Endothelial cell of umbilical vein (primary cell): ENCODE data around the gene IL10.

ENCODE experiments used
- CTCF ChIP-seq, 2 donors: IDR thresholded peaks; 1 replicate in 1 of 2; 2 replicates in 1 of 2; pipeline ENCODE4 v1.5.1; 2011; ENCODE audit warnings: low read length in 2 of 2, mild to moderate bottlenecking in 2 of 2, moderate library complexity in 2 of 2, control low read depth in 1 of 2, inconsistent platforms in 1 of 2, low read depth in 1 of 2; ENCODE audit not compliant: insufficient read depth in 1 of 2; ENCODE audit errors: extremely low read depth in 1 of 2
- GATA2 ChIP-seq: IDR thresholded peaks from 2 replicates; pipeline ENCODE4 v1.7.0; 2011; ENCODE audit warnings: low read depth, mild to moderate bottlenecking, moderate library complexity, mixed read lengths, low read length; ENCODE audit not compliant: insufficient read length, insufficient read depth
- MAX ChIP-seq: IDR thresholded peaks from 2 replicates; pipeline ENCODE4 v1.6.1; 2011; ENCODE audit not compliant: insufficient read depth, insufficient read length
- POLR2A ChIP-seq: IDR thresholded peaks from 2 replicates; pipeline ENCODE4 v1.6.1; 2012; ENCODE audit warnings: low read depth, mild to moderate bottlenecking, control low read depth, low read length
- POLR2AphosphoS5 ChIP-seq: IDR thresholded peaks from 2 replicates; pipeline ENCODE4 v1.6.1; 2012; ENCODE audit warnings: low read depth, mild to moderate bottlenecking, control low read depth, low read length, moderate library complexity; ENCODE audit not compliant: insufficient read depth

GRCh38 chr1:206728697-206728987 is 43.7 kb downstream of the IL10 start:
- TF ChIP-seq CTCF (IDR thresholded peaks at IDR 0.05; ENCODE audit: extremely low read depth in 1 of 2, insufficient read depth in 1 of 2, low read depth in 1 of 2, low read length in 2 of 2) (no peak), POLR2AphosphoS5 (no peak), GATA2 (no peak), POLR2A (no peak), MAX (no peak)
